GM10266 (cell line): ENCODE results near the gene TBC1D22B.
"Not testable (repeated sequence)": the region's sequence is repeated elsewhere in the genome, so short reads cannot be mapped to it uniquely, and the experiment has no call there.

Source experiments
- DNase-seq: peaks from one replicate; pipeline ENCODE4 v3.0.0; 2012; ENCODE audit errors: extremely low spot score
- CTCF ChIP-seq: IDR thresholded peaks from 2 replicates; pipeline ENCODE4 v1.5.1; 2012; ENCODE audit warnings: mild to moderate bottlenecking, low read depth; ENCODE audit not compliant: control insufficient read depth, insufficient read depth; ENCODE audit errors: missing control alignments

The TBC1D22B gene

GRCh38 chr6:37321516-37322415, 64.2 kb downstream of the TBC1D22B start:
- no peak for TF ChIP-seq CTCF
- DNase-seq = no peak

GRCh38 chr6:37323580-37323979, 66.0 kb downstream of the TBC1D22B start:
- no peak for DNase-seq
- no peak for TF ChIP-seq CTCF

GRCh38 chr6:37324131-37325033, 66.8 kb downstream of the TBC1D22B start:
- DNase-seq = no peak
- no peak for TF ChIP-seq CTCF

GRCh38 chr6:37330345-37330744, 72.8 kb downstream of the TBC1D22B start:
- not testable (repeated sequence) for DNase-seq

- no peak for TF ChIP-seq CTCF
These were observed 73.5 kb downstream of the TBC1D22B start for GRCh38 chr6:37331047-37331446.

GRCh38 chr6:37332894-37333293, 75.3 kb downstream of the TBC1D22B start:
- TF ChIP-seq CTCF = no peak
- DNase-seq = no peak

More at GRCh38 chr6:37331047-37331446, 73.5 kb downstream of the TBC1D22B start:
- DNase-seq = no peak

GRCh38 chr6:37334047-37334446, 76.5 kb downstream of the TBC1D22B start:
- no peak for TF ChIP-seq CTCF
- DNase-seq = no peak

- not testable (repeated sequence) for DNase-seq
These were observed 80.7 kb downstream of the TBC1D22B start for GRCh38 chr6:37338317-37338716.
